HepG2 (cell line): ENCODE data around the gene TRIM28. TPM values are rescaled to one million over a fixed set of nuclear protein-coding genes. Genes with fewer than 3 reads are reported as not detected.

Source experiments
- ADNP ChIP-seq: sonication (generic); formaldehyde crosslinking; IDR thresholded peaks from 2 replicates; pipeline ENCODE4 v1.4.0; 2020; ENCODE audit warnings: missing genetic modification reagents
- ATF4 ChIP-seq, 2 experiments: fragments of 450-650 bp in 1 of 2; sonication (generic) in 1 of 2; formaldehyde crosslinking; IDR thresholded peaks; 2 replicates each; pipeline versions ENCODE4 v1.5.0 to v1.8.0; 2020 to 2022; ENCODE audit warnings: mild to moderate bottlenecking in 1 of 2, missing genetic modification reagents in 1 of 2
- CAMTA2 ChIP-seq: sonication (generic); formaldehyde crosslinking; IDR thresholded peaks from 2 replicates; pipeline ENCODE4 v1.4.0; 2020; ENCODE audit warnings: mild to moderate bottlenecking, missing genetic modification reagents, borderline replicate concordance
- GZF1 ChIP-seq: sonication (generic); formaldehyde crosslinking; IDR thresholded peaks from 2 replicates; pipeline ENCODE4 v1.5.1; 2020; ENCODE audit warnings: mild to moderate bottlenecking, missing genetic modification reagents
- MAFG ChIP-seq: sonication (generic); formaldehyde crosslinking; IDR thresholded peaks from 2 replicates; pipeline ENCODE4 v1.5.1; 2020; ENCODE audit warnings: mild to moderate bottlenecking, missing genetic modification reagents
- MAZ ChIP-seq, 2 experiments: sonication (generic) in 1 of 2; formaldehyde crosslinking in 1 of 2; IDR thresholded peaks; 2 replicates each; pipeline versions ENCODE4 v1.5.0 to v1.6.1; 2012 to 2020; ENCODE audit warnings: low read depth in 2 of 2, mild to moderate bottlenecking in 2 of 2, borderline replicate concordance in 1 of 2, improper control_type of control experiment in 1 of 2, low read length in 1 of 2, missing genetic modification reagents in 1 of 2, moderate library complexity in 1 of 2
- NFIB ChIP-seq: sonication (generic); formaldehyde crosslinking; IDR thresholded peaks from 2 replicates; pipeline ENCODE4 v1.9.0; 2021; ENCODE audit warnings: missing genetic modification reagents, mild to moderate bottlenecking, borderline replicate concordance
- TRIM22 ChIP-seq: fragments of 450-650 bp; IDR thresholded peaks from 2 replicates; pipeline ENCODE4 v1.6.1; 2017
- UBTF ChIP-seq: sonication (generic); formaldehyde crosslinking; IDR thresholded peaks from 2 replicates; pipeline ENCODE4 v1.4.0; 2020; ENCODE audit warnings: mild to moderate bottlenecking, missing genetic modification reagents
- ZHX2 ChIP-seq, 2 experiments: sonication (generic) in 1 of 2; formaldehyde crosslinking in 1 of 2; IDR thresholded peaks; 2 replicates each; pipeline versions ENCODE4 v1.6.1 to v1.9.0; 2014 to 2022; ENCODE audit warnings: antibody characterized with exemption in 1 of 2, borderline replicate concordance in 1 of 2, inconsistent platforms in 1 of 2, low read depth in 1 of 2, missing genetic modification reagents in 1 of 2
- ZNF256 ChIP-seq: sonication (generic); formaldehyde crosslinking; conservative IDR thresholded peaks from 2 replicates; pipeline ENCODE4 v1.4.0; 2020; ENCODE audit warnings: missing genetic modification reagents
- ZNF546 ChIP-seq: sonication (generic); formaldehyde crosslinking; conservative IDR thresholded peaks from 2 replicates; pipeline ENCODE4 v1.8.1; 2023; ENCODE audit warnings: mild to moderate bottlenecking, missing genetic modification reagents
- ZNF556 ChIP-seq: sonication (generic); formaldehyde crosslinking; IDR thresholded peaks from 2 replicates; pipeline ENCODE4 v1.4.0; 2020; ENCODE audit warnings: mild to moderate bottlenecking, missing genetic modification reagents, borderline replicate concordance
- ZNF557 ChIP-seq: sonication (generic); formaldehyde crosslinking; IDR thresholded peaks from 2 replicates; pipeline ENCODE4 v1.4.0; 2020; ENCODE audit warnings: missing genetic modification reagents
- polyA plus RNA-seq, 8 experiments: library from polyadenylated mRNA; depleted of rRNA in 3 of 8; stranded (reverse) in 7 of 8; unstranded in 1 of 8; fragments of >200 nt; fragmentation: Illumina TruSeq in 4 of 8; extraction: Trizol in 4 of 8; gene quantifications; 2 replicates each; pipeline versions ENCODE4 v1.2.1 to v1.2.3, GENCODE V29; 2011 to 2016; ENCODE audit warnings: low read depth in 4 of 8, missing spikeins in 1 of 8, mixed read lengths in 1 of 8; ENCODE audit not compliant: insufficient read depth in 1 of 8
- total RNA-seq, 5 experiments: library from RNA; depleted of rRNA; stranded (reverse); fragments of >200 nt; fragmentation: Illumina TruSeq; extraction: Trizol; gene quantifications; 2 replicates each; pipeline ENCODE4 v1.2.3, GENCODE V29; 2016; ENCODE audit warnings: low read depth in 1 of 5

Gene TRIM28
- total and polyA plus RNA-seq, 2 of the 13 experiments (the other 11 are each of a cell fraction or from before 2014, with no cell fraction given) = 361 to 439 TPM

- TF ChIP-seq UBTF = peak; percentile 98
- TF ChIP-seq ZNF556 (CRISPR knock-in tag) = peak; percentile 90
- TF ChIP-seq CAMTA2 (CRISPR knock-in tag) = peak; percentile 32; the same call in 1 of the 2 replicates
- peak; percentile 89; the same call in 1 of the 2 replicates for TF ChIP-seq ZNF256 (CRISPR knock-in tag)
- peak; percentile 62 for TF ChIP-seq MAFG (CRISPR knock-in tag)
- TF ChIP-seq ZNF557 (CRISPR knock-in tag) = no peak
- 0 out of 2 replicates have a peak, but pooled peaks have one; percentile 11 for TF ChIP-seq GZF1 (CRISPR knock-in tag)
- no peak for TF ChIP-seq TRIM22
- TF ChIP-seq NFIB (CRISPR knock-in tag) = no peak
- peak; percentile 92; the same call in 1 of the 2 replicates for TF ChIP-seq MAZ (IDR thresholded peaks at IDR 0.05; ENCODE audit: borderline replicate concordance, low read depth, low read length)
- peak; percentile 99 for TF ChIP-seq MAZ (CRISPR knock-in tag; IDR thresholded peaks at IDR 0.05; ENCODE audit: low read depth)
- peak; percentile 93 for TF ChIP-seq ZHX2 (IDR thresholded peaks at IDR 0.05; ENCODE audit: low read depth)
- TF ChIP-seq ZHX2 (CRISPR knock-in tag; IDR thresholded peaks at IDR 0.05; ENCODE audit: borderline replicate concordance) = peak; percentile 15; the same call in 1 of the 2 replicates
- TF ChIP-seq ADNP = no peak
- peak in 1 of 2 experiments; percentile 81; a peak in 2 of 4 replicates for TF ChIP-seq ATF4 (CRISPR knock-in tag; IDR thresholded peaks at IDR 0.05)
- TF ChIP-seq ZNF546 (CRISPR knock-in tag) = peak; percentile 87
Measured at GRCh38 chr19:58519355-58520256, 24.3 kb upstream of the TRIM28 start, which contains the start of gene ZBTB45 (continued).
